DND-41 (cell line): Measurements from ENCODE around the gene MAPK12.

ENCODE experiments used
- EZH2 ChIP-seq: IDR thresholded peaks from 3 replicates; pipeline ENCODE4 v1.6.1; 2012; ENCODE audit warnings: borderline replicate concordance, low read depth, mild to moderate bottlenecking, moderate library complexity, low read length, inconsistent platforms; ENCODE audit not compliant: severe bottlenecking
- TF ChIP-seq, protein P1 (sequence below): IDR thresholded peaks from 2 replicates; pipeline ENCODE4 v1.5.1; 2012; ENCODE audit warnings: borderline replicate concordance, low read length, moderate library complexity, mild to moderate bottlenecking; ENCODE audit not compliant: poor library complexity, severe bottlenecking; ENCODE audit errors: extremely low read depth

DNA sequence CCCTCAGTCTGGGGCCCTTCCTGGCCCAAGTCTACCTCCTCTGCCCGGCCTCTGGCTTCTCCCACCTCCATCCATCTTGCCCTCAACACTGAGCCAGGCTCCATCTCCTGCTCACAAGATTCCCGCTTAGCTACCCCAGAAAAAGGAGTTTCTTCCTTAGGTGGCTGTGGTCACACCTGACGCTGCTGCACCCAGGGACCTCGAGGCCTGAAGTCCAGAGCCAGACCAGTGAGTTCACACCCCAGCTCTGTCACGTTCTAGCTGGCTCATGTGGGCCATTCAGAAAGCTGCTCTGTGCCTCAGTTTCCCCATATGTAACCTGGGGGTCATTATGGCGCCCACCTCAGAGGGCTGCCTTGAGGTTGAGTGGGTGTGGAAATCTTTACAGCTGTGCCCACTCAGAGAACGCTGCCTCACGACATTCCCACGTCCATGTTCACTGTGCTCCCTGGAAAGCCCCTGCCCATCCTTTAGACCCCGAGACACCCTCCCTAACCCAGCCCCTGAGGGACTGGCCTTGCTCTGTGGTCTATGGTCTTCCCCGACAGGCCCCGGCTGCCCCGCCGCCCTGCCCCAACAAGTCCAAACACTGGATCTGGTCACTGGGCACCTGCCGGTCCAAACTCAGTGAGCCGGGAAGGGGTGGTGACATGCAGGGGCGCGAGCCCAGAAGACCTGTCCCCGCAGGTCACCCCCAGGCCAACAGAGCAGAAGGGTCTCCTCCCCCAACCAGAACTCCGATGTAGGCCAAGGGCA is 36.2 kb upstream of the MAPK12 start:
- TF ChIP-seq EZH2: no peak
- TF ChIP-seq, protein P1, sequence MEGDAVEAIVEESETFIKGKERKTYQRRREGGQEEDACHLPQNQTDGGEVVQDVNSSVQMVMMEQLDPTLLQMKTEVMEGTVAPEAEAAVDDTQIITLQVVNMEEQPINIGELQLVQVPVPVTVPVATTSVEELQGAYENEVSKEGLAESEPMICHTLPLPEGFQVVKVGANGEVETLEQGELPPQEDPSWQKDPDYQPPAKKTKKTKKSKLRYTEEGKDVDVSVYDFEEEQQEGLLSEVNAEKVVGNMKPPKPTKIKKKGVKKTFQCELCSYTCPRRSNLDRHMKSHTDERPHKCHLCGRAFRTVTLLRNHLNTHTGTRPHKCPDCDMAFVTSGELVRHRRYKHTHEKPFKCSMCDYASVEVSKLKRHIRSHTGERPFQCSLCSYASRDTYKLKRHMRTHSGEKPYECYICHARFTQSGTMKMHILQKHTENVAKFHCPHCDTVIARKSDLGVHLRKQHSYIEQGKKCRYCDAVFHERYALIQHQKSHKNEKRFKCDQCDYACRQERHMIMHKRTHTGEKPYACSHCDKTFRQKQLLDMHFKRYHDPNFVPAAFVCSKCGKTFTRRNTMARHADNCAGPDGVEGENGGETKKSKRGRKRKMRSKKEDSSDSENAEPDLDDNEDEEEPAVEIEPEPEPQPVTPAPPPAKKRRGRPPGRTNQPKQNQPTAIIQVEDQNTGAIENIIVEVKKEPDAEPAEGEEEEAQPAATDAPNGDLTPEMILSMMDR: no peak
